SK-N-SH (cell line): Measurements from ENCODE around the gene PEX11G.

Source experiments
- FOXM1 ChIP-seq: IDR thresholded peaks from 2 replicates; pipeline ENCODE4 v1.4.0; 2012; ENCODE audit warnings: low read depth, mild to moderate bottlenecking
- RAD21 ChIP-seq: IDR thresholded peaks from 2 replicates; pipeline ENCODE4 v1.6.1; 2012; ENCODE audit warnings: mild to moderate bottlenecking, low read length

- TF ChIP-seq FOXM1: no peak
- TF ChIP-seq RAD21: no peak
Measured at GRCh38 chr19:7522923-7523667, 34.3 kb upstream of the PEX11G start.
